Naive thymus-derived CD4-positive, alpha-beta T cell (primary cell): ENCODE measurements around the gene PPP1R12B. TPM values are rescaled to one million over a fixed set of nuclear protein-coding genes. Genes with fewer than 3 reads are reported as not detected.

Experiments used
- ATAC-seq: fragments of 150-1000 bp; cut with Tn5 transposase; 2 replicates; pipeline ENCODE4 v1.10.0; 2021; ENCODE audit warnings: mild to moderate bottlenecking, moderate library complexity
- CTCF ChIA-PET: fragments of 350-600 bp; sonication (Branson Sonifier 250); formaldehyde crosslinking; loops from one replicate; lab custom pipeline; 2021; ENCODE audit warnings: antibody characterized with exemption; lab: Charles Lee
- POLR2A ChIA-PET: fragments of 350-600 bp; sonication (Branson Sonifier 250); formaldehyde crosslinking; loops from one replicate; lab custom pipeline; 2021; ENCODE audit warnings: antibody characterized with exemption, inconsistent platforms; lab: Charles Lee
- DNase-seq, 9 donors: peaks; one replicate each; pipeline versions ENCODE4 v3.0.0 to v3.0.0-alpha.2; 2020 to 2022; ENCODE audit warnings: mixed read lengths in 1 of 9
- H3K27ac ChIP-seq: one replicate; pipeline ENCODE4 v1.7.0; 2013; ENCODE audit warnings: mild to moderate bottlenecking, low read depth, low read length, moderate library complexity
- H3K27me3 ChIP-seq, 2 donors: one replicate each; pipeline ENCODE4 v1.7.0; 2013; ENCODE audit warnings: low read length in 2 of 2, mild to moderate bottlenecking in 2 of 2, moderate library complexity in 2 of 2; ENCODE audit not compliant: control insufficient read depth in 2 of 2, insufficient read depth in 2 of 2
- H3K36me3 ChIP-seq, 3 experiments: 1 replicate in 2 of 3; 2 replicates in 1 of 3; pipeline ENCODE4 v1.7.0; 2013; ENCODE audit warnings: low read length in 3 of 3, mild to moderate bottlenecking in 3 of 3, moderate library complexity in 1 of 3; ENCODE audit not compliant: insufficient read depth in 3 of 3, control insufficient read depth in 2 of 3
- H3K4me1 ChIP-seq, 2 donors: one replicate each; pipeline ENCODE4 v1.7.0; 2013; ENCODE audit warnings: low read length in 2 of 2, mild to moderate bottlenecking in 2 of 2, moderate library complexity in 1 of 2; ENCODE audit not compliant: control insufficient read depth in 2 of 2, insufficient read depth in 2 of 2
- H3K4me3 ChIP-seq: 2 replicates; pipeline ENCODE4 v1.7.0; 2013; ENCODE audit warnings: mild to moderate bottlenecking, low read length
- H3K9me3 ChIP-seq, 3 experiments: 1 replicate in 2 of 3; 2 replicates in 1 of 3; pipeline ENCODE4 v1.7.0; 2013; ENCODE audit warnings: low read length in 3 of 3; ENCODE audit not compliant: control insufficient read depth in 2 of 3
- H3K27ac Mint-ChIP-seq, 9 donors: one replicate each; pipeline ENCODE4 v1.8.0; 2020 to 2022; ENCODE audit warnings: mixed read lengths in 9 of 9, mild to moderate bottlenecking in 8 of 9, moderate library complexity in 5 of 9, inconsistent platforms in 2 of 9
- H3K27me3 Mint-ChIP-seq, 5 donors: one replicate each; pipeline ENCODE4 v1.8.0; 2021 to 2022; ENCODE audit warnings: mixed read lengths in 5 of 5, mild to moderate bottlenecking in 1 of 5
- H3K36me3 Mint-ChIP-seq, 5 donors: one replicate each; pipeline ENCODE4 v1.8.0; 2020 to 2022; ENCODE audit warnings: mixed read lengths in 5 of 5, mild to moderate bottlenecking in 3 of 5, inconsistent platforms in 1 of 5
- H3K4me1 Mint-ChIP-seq, 7 donors: one replicate each; pipeline ENCODE4 v1.8.0; 2020 to 2022; ENCODE audit warnings: mixed read lengths in 7 of 7, mild to moderate bottlenecking in 3 of 7, inconsistent platforms in 1 of 7
- H3K4me3 Mint-ChIP-seq, 10 donors: one replicate each; pipeline ENCODE4 v1.8.0; 2020 to 2022; ENCODE audit warnings: mild to moderate bottlenecking in 10 of 10, mixed read lengths in 10 of 10, moderate library complexity in 6 of 10, inconsistent platforms in 2 of 10
- H3K9me3 Mint-ChIP-seq, 11 donors: one replicate each; pipeline ENCODE4 v1.8.0; 2020 to 2022; ENCODE audit warnings: mixed read lengths in 11 of 11, mild to moderate bottlenecking in 4 of 11, inconsistent platforms in 1 of 11, moderate library complexity in 1 of 11
- intact Hi-C, 2 donors: fragments of 100-400 bp; cut with micrococcal nuclease; formaldehyde crosslinking; loops; one replicate each; pipeline ENCODE4 v1.15.1; 2023
- polyA plus RNA-seq, 2 donors: library from polyadenylated mRNA; unstranded; fragments of 300-500 nt; fragmentation: Illumina TruSeq; gene quantifications; one replicate each; pipeline ENCODE4 v1.2.3, GENCODE V29; 2021
- total RNA-seq, 6 experiments: library from RNA in 5 of 6; stranded (reverse) in 5 of 6; gene quantifications; 1 replicate in 5 of 6; 2 replicates in 1 of 6; pipeline ENCODE4 v1.2.3 and lab custom pipeline; 2021 to 2026

The PPP1R12B gene, protein sequence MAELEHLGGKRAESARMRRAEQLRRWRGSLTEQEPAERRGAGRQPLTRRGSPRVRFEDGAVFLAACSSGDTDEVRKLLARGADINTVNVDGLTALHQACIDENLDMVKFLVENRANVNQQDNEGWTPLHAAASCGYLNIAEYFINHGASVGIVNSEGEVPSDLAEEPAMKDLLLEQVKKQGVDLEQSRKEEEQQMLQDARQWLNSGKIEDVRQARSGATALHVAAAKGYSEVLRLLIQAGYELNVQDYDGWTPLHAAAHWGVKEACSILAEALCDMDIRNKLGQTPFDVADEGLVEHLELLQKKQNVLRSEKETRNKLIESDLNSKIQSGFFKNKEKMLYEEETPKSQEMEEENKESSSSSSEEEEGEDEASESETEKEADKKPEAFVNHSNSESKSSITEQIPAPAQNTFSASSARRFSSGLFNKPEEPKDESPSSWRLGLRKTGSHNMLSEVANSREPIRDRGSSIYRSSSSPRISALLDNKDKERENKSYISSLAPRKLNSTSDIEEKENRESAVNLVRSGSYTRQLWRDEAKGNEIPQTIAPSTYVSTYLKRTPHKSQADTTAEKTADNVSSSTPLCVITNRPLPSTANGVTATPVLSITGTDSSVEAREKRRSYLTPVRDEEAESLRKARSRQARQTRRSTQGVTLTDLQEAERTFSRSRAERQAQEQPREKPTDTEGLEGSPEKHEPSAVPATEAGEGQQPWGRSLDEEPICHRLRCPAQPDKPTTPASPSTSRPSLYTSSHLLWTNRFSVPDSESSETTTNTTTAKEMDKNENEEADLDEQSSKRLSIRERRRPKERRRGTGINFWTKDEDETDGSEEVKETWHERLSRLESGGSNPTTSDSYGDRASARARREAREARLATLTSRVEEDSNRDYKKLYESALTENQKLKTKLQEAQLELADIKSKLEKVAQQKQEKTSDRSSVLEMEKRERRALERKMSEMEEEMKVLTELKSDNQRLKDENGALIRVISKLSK
- 10 to 100 TPM; 23.6 to 38.1 (median 31.0) TPM for total RNA-seq
- 1 to 10 TPM; 5.2 to 6.7 TPM for polyA plus RNA-seq
- 49.7 reads per million, percentile 71 among the genes with 10 or more reads in this experiment for total RNA-seq (lab: John Stamatoyannopoulos, UW)

DNA sequence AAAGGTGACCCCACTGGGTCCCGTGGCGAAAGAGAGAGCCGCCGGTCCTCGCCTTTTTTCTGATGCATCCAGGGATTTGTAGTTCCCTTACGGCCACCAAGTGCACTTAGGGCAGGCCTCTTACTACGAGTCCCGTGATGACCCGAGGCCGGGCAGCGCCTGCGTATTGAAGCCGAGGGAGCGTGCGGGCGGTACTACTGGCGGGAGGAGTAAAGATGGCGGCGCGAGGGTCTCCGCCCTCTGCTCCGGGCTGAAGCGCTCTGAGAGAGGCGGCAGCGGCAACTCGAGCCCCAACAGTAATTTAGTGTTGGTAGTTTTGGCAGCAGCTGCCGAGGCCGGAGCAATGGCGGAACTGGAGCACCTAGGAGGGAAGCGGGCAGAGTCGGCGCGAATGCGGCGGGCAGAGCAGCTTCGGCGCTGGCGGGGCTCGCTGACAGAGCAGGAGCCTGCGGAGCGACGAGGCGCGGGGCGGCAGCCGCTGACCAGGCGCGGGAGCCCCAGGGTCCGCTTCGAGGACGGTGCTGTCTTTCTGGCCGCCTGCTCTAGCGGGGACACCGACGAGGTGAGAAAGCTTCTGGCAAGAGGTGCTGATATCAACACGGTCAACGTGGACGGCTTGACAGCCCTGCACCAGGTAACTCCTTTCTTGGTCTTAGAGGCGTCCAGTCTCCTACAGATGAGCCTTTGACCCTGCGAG, at the start of gene PPP1R12B:
TSS of gene PPP1R12B (plus strand) at position 191 of the 697 bp plus-strand sequence. CDS start at position 344, 153 bp downstream.
- Mint-ChIP-seq H3K4me3 (peak within 1 kb of the TSS; percentile 87 to 97 (median 93)), H3K27ac (peak within 1 kb of the TSS; percentile 64 to 97 (median 86)), H3K36me3 (peaks cover 0 to 2% (median 0%) of the 10 kb centered on the region in 5 donors), H3K27me3 (no peaks in the 10 kb centered on the region), H3K4me1 (peaks cover 22 to 40% (median 34%) of the 10 kb centered on the region in 7 donors), H3K9me3 (peaks cover 0 to 2% (median 0%) of the 10 kb centered on the region in 11 donors)
- ChIA-PET POLR2A (no interaction called here), CTCF (no interaction called here)
- Histone ChIP-seq H3K36me3 (peaks cover 0 to 6% (median 0%) of the 10 kb centered on the region in 3 experiments), H3K27me3 (no peaks in the 10 kb centered on the region), H3K9me3 (no peaks in the 10 kb centered on the region), H3K4me3 (peak within 1 kb of the TSS; percentile 82), H3K27ac (peak within 1 kb of the TSS; percentile 73), H3K4me1 (peaks cover 3 to 16% of the 10 kb centered on the region in 2 donors)
- peak; percentile 98 for ATAC-seq
- peak; percentile 83 to 95 (median 92) for DNase-seq
- intact Hi-C loops, result loop anchor here (1.0 to 10.0 kb wide), 14 partner anchors 7 to 659 kb away; partner anchors contain the start of genes ADIPOR1 (in 2 of the 2), TIMM17A (in 2 of the 2), TMEM183A (in 2 of the 2) and IPO9 (in 1 of the 2)

DNA sequence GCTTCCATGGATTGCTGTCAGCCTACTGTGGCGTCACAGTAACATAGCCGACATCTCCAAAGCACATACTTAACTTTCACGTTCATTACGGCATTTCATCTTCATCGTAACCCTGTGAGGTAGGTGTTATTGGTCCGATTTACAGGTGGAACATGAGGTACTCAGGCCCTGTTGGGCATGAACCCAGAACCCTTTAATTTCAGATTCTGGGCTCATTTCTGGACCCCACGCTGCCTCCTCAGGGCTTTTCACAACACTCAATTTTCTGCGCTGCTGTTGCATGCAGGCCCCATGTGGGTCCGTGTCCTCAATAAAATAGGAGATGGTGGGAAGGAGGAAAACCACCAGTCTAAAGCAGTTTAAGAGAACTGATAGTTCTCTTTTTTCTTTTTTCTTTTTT, 46.3 kb upstream of the PPP1R12B start:
- peaks cover 0 to 4% (median 0%) of the 10 kb centered on the region in 5 donors for H3K27me3 Mint-ChIP-seq
- intact Hi-C loops, result no loop called here
- DNase-seq, result no peak

DNA sequence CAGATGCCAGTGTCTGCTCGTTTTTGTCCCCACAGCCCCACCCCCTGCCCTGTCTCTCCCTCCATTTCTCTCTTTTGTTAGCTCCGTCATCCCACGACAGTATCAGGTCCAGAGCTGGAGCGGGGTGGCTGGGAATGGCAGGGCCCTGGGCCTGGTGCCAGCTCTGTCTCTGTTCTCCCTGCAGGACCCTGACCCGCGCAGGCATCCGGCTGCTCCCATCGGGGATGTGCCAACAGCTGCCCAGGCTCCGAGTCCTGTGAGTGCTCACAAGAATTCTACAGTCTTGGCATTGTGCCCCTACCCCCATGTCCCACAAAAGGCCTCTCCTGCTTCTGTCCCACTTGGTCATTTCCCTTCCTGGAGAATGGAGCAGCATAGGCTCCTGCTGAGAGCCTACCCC, 44.1 kb upstream of the PPP1R12B start:
- Histone ChIP-seq H3K27ac (no peak overlapping the region), H3K27me3 (no peaks in the 10 kb centered on the region), H3K4me1 (no peaks in the 10 kb centered on the region), H3K9me3 (no peaks in the 10 kb centered on the region), H3K4me3 (no peak overlapping the region), H3K36me3 (no peaks in the 10 kb centered on the region)
- Mint-ChIP-seq H3K4me1 (peaks cover 0 to 1% (median 0%) of the 10 kb centered on the region in 7 donors), H3K27me3 (peaks cover 0 to 2% (median 0%) of the 10 kb centered on the region in 5 donors), H3K27ac (no peak overlapping the region), H3K9me3 (no peaks in the 10 kb centered on the region), H3K4me3 (no peak overlapping the region), H3K36me3 (no peaks in the 10 kb centered on the region)
- CTCF ChIA-PET, result interaction anchor here (0.9 kb wide), 1 partner anchor 21 kb away, joined by 3 read pairs; no protein-coding TSS in a partner anchor
- POLR2A ChIA-PET, result no interaction called here
- ATAC-seq (no peak), DNase-seq (no peak)
- intact Hi-C loops, result no loop called here

More for the DNA sequence above, 46.3 kb upstream of the PPP1R12B start:
- Histone ChIP-seq H3K27ac (no peak overlapping the region), H3K9me3 (no peaks in the 10 kb centered on the region), H3K4me1 (no peaks in the 10 kb centered on the region), H3K4me3 (no peak overlapping the region), H3K36me3 (no peaks in the 10 kb centered on the region), H3K27me3 (no peaks in the 10 kb centered on the region)
- Mint-ChIP-seq H3K36me3 (no peaks in the 10 kb centered on the region), H3K27ac (no peak overlapping the region), H3K9me3 (no peaks in the 10 kb centered on the region), H3K4me3 (no peak overlapping the region), H3K4me1 (peaks cover 0 to 3% (median 0%) of the 10 kb centered on the region in 7 donors)
- POLR2A ChIA-PET, result no interaction called here
- CTCF ChIA-PET, result interaction anchor here (0.7 kb wide), 1 partner anchor 102 kb away, joined by 3 read pairs; no protein-coding TSS in a partner anchor
- ATAC-seq, result no peak

DNA sequence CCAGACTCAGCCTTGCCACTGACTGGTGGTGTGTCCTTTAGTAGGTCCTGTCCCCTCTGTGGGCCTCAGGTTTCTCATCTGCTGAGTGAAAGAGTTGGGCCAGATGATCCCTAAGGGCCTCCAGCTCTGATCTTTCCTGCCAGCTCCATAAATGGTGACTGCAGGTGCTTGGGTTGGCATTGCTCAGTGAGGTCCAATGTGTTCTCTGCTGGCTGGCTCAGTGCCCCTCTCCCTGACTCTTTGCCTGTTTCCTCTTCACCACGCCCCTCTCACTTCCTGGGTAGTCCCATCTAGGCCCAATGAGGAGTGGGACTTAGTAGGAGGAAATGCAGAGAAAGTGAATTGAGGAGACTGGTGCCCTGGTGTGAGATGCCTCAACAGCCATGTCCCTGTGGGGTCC, 43.3 kb upstream of the PPP1R12B start:
- no peaks in the 10 kb centered on the region for H3K9me3 ChIP-seq
- no peaks in the 10 kb centered on the region for H3K9me3 Mint-ChIP-seq

DNA sequence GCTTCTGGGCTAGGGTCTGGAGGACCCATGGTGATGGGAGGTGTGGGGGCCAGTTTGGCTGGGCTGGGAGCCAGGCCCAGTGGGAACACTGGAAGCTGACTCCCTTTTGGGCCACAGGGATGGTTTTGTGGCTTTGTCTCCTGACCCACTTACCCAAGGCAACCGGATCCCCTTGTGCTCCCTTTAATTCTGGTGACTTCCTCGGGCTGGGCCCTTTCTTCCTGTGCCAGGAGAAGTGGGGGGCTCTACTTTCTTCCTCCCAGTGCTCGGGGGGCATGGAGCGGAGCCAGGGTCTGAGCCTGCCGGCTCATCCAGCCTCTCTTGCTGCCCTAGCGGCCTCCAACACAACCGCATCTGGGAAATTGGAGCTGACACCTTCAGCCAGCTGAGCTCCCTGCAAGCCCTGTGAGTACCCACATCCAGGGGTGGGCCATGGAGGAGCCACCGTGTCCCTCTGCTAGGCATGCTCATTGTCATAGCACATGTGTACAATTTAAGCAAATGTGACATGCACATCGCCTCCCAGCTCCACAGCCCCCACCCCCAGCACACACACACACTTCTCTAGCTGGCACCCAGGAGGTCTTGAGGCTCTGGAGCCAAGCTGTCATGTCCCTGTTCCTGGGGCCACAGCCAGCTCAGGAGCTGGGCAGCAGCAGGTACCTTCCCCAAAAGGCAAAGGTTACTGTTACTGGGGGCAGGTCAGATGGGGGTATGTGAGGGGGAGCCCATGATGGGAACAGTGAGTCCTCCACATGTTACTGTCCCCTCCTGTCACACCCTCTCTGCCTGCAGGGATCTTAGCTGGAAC, 41.8 kb upstream of the PPP1R12B start:
- no peaks in the 10 kb centered on the region for H3K9me3 Mint-ChIP-seq
- H3K27me3 Mint-ChIP-seq, result peaks cover 0 to 7% (median 0%) of the 10 kb centered on the region in 5 donors
- no peaks in the 10 kb centered on the region for H3K4me1 ChIP-seq
- H3K4me1 Mint-ChIP-seq, result peaks cover 0 to 4% (median 0%) of the 10 kb centered on the region in 7 donors
- POLR2A ChIA-PET, result no interaction called here
- no peak overlapping the region for H3K4me3 Mint-ChIP-seq
- CTCF ChIA-PET, result interaction anchor here (0.6 kb wide), 1 partner anchor 68 kb away, joined by 3 read pairs; no protein-coding TSS in a partner anchor
- ATAC-seq, result no peak
- no peaks in the 10 kb centered on the region for H3K9me3 ChIP-seq
- no peaks in the 10 kb centered on the region for H3K36me3 ChIP-seq
- DNase-seq, result no peak
- no peak overlapping the region for H3K4me3 ChIP-seq
- no peak overlapping the region for H3K27ac ChIP-seq
- H3K36me3 Mint-ChIP-seq, result no peaks in the 10 kb centered on the region
- no peaks in the 10 kb centered on the region for H3K27me3 ChIP-seq
- no peak overlapping the region for H3K27ac Mint-ChIP-seq
- intact Hi-C loops, result no loop called here

More for the DNA sequence above, 43.3 kb upstream of the PPP1R12B start:
- no peak overlapping the region for H3K27ac Mint-ChIP-seq
- H3K36me3 ChIP-seq, result no peaks in the 10 kb centered on the region
- DNase-seq, result no peak
- peaks cover 0 to 1% (median 0%) of the 10 kb centered on the region in 7 donors for H3K4me1 Mint-ChIP-seq
- no peak for ATAC-seq
- no peaks in the 10 kb centered on the region for H3K4me1 ChIP-seq
- no peak overlapping the region for H3K27ac ChIP-seq
- peaks cover 0 to 2% (median 0%) of the 10 kb centered on the region in 5 donors for H3K27me3 Mint-ChIP-seq
- H3K36me3 Mint-ChIP-seq, result no peaks in the 10 kb centered on the region
- H3K27me3 ChIP-seq, result no peaks in the 10 kb centered on the region
- CTCF ChIA-PET, result no interaction called here
- H3K4me3 Mint-ChIP-seq, result no peak overlapping the region
- POLR2A ChIA-PET, result no interaction called here
- H3K4me3 ChIP-seq, result no peak overlapping the region
- intact Hi-C loops, result no loop called here
